GM19468 (cell line): Measurements from ENCODE around the gene CLMN.

Source experiments
- ATAC-seq: cut with Tn5 transposase; IDR thresholded peaks from one replicate; pipeline ENCODE4 v1.9.1; 2021; ENCODE audit warnings: mild to moderate bottlenecking, moderate library complexity, moderate number of reproducible peaks; ENCODE audit not compliant: unreplicated experiment; ENCODE audit errors: extremely low read depth

The CLMN gene

GRCh38 chr14:95308073-95308472 lies 11.6 kb downstream of the CLMN start:
- ATAC-seq = no peak

GRCh38 chr14:95307402-95308041 lies 12.2 kb downstream of the CLMN start:
- no peak for ATAC-seq

GRCh38 chr14:95305940-95306339 lies 13.8 kb downstream of the CLMN start:
- ATAC-seq = no peak

- ATAC-seq = no peak
Measured at GRCh38 chr14:95305145-95305544, 14.6 kb downstream of the CLMN start.

GRCh38 chr14:95304342-95304741 lies 15.4 kb downstream of the CLMN start:
- ATAC-seq = no peak

GRCh38 chr14:95303552-95303951 lies 16.2 kb downstream of the CLMN start:
- ATAC-seq = no peak

GRCh38 chr14:95302667-95303506 lies 16.8 kb downstream of the CLMN start:
- ATAC-seq = no peak

GRCh38 chr14:95301527-95302187 lies 18.1 kb downstream of the CLMN start:
- no peak for ATAC-seq

GRCh38 chr14:95300697-95301526 lies 18.8 kb downstream of the CLMN start:
- ATAC-seq = no peak

GRCh38 chr14:95300002-95300696 lies 19.6 kb downstream of the CLMN start:
- no peak for ATAC-seq

- ATAC-seq = no peak
Measured at GRCh38 chr14:95299271-95299670, 20.4 kb downstream of the CLMN start.

GRCh38 chr14:95297832-95298231 lies 21.9 kb downstream of the CLMN start:
- no peak for ATAC-seq

- no peak for ATAC-seq
Measured at GRCh38 chr14:95296966-95297365, 22.7 kb downstream of the CLMN start.

GRCh38 chr14:95295600-95296376 lies 23.9 kb downstream of the CLMN start:
- no peak for ATAC-seq

GRCh38 chr14:95294834-95295599 lies 24.7 kb downstream of the CLMN start:
- ATAC-seq = no peak

- no peak for ATAC-seq
Measured at GRCh38 chr14:95294320-95294719, 25.4 kb downstream of the CLMN start.

GRCh38 chr14:95293449-95293848 lies 26.3 kb downstream of the CLMN start:
- no peak for ATAC-seq
